ENCODE measurements around the gene ACSL1.

Gene ACSL1

GRCh38 chr4:184811526-184812198 is 14.1 kb downstream of the ACSL1 start:
- peak; percentile 89 for DNase-seq (ENCODE audit: low read depth)

GRCh38 chr4:184810720-184811119 is 15.0 kb downstream of the ACSL1 start:
- DNase-seq (ENCODE audit: low read depth), result no peak

GRCh38 chr4:184808713-184809050 is 17.1 kb downstream of the ACSL1 start:
- no peak for DNase-seq (ENCODE audit: low read depth)

- DNase-seq (ENCODE audit: low read depth), result peak; percentile 69
Observed at GRCh38 chr4:184807797-184808712, 17.7 kb downstream of the ACSL1 start.

GRCh38 chr4:184807256-184807655 is 18.5 kb downstream of the ACSL1 start:
- peak; percentile 57 for DNase-seq (ENCODE audit: low read depth)

- no peak for DNase-seq (ENCODE audit: low read depth)
Observed at GRCh38 chr4:184806711-184807110, 19.1 kb downstream of the ACSL1 start.

- no peak for DNase-seq (ENCODE audit: low read depth)
Observed at GRCh38 chr4:184806229-184806550, 19.6 kb downstream of the ACSL1 start.

- DNase-seq (ENCODE audit: low read depth), result no peak
Observed at GRCh38 chr4:184805462-184806228, 20.1 kb downstream of the ACSL1 start.

- no peak for DNase-seq (ENCODE audit: low read depth)
Observed at GRCh38 chr4:184804621-184805020, 21.1 kb downstream of the ACSL1 start.

GRCh38 chr4:184803874-184804273 is 21.9 kb downstream of the ACSL1 start:
- no peak for DNase-seq (ENCODE audit: low read depth)

- no peak for DNase-seq (ENCODE audit: low read depth)
Observed at GRCh38 chr4:184803133-184803532, 22.6 kb downstream of the ACSL1 start.

GRCh38 chr4:184802697-184803015 is 23.1 kb downstream of the ACSL1 start:
- DNase-seq (ENCODE audit: low read depth), result peak; percentile 91

GRCh38 chr4:184801781-184802696 is 23.7 kb downstream of the ACSL1 start:
- DNase-seq (ENCODE audit: low read depth), result peak; percentile 84

- DNase-seq (ENCODE audit: low read depth), result no peak
Observed at GRCh38 chr4:184798504-184798903, 27.3 kb downstream of the ACSL1 start.

GRCh38 chr4:184796906-184797305 is 28.9 kb downstream of the ACSL1 start:
- DNase-seq (ENCODE audit: low read depth), result no peak

- DNase-seq (ENCODE audit: low read depth), result no peak
Observed at GRCh38 chr4:184795214-184795844, 30.4 kb downstream of the ACSL1 start.

GRCh38 chr4:184794470-184794869 is 31.3 kb downstream of the ACSL1 start:
- DNase-seq (ENCODE audit: low read depth), result no peak

- DNase-seq (ENCODE audit: low read depth), result no peak
Observed at GRCh38 chr4:184793735-184794355, 31.9 kb downstream of the ACSL1 start.

GRCh38 chr4:184792950-184793555 is 32.7 kb downstream of the ACSL1 start:
- DNase-seq (ENCODE audit: low read depth), result peak; percentile 99

- DNase-seq (ENCODE audit: low read depth), result peak; percentile 82
Observed at GRCh38 chr4:184792334-184792733, 33.4 kb downstream of the ACSL1 start.

Measured in amniotic epithelial cell (primary cell).